Measurements from ENCODE around the gene TCF4.

TCF4 gene

GRCh38 chr18:55588111-55588869, at the start of gene TCF4:
TCF4 (minus strand) TSS chr18:55588192; CDS start chr18:55587116, 1,076 bp downstream.
- FAIRE-seq (no peak), DNase-seq (ENCODE audit: insufficient read length, low spot score) (peak; percentile 10)
- TF ChIP-seq POLR2A (IDR thresholded peaks at IDR 0.05; ENCODE audit: low read depth, low read length), result no peak; the same call in 1 of the 2 replicates

GRCh38 chr18:55637204-55637603, 49.2 kb upstream of the TCF4 start:
- no peak for TF ChIP-seq POLR2A (IDR thresholded peaks at IDR 0.05; ENCODE audit: low read depth, low read length)
- no peak for FAIRE-seq
- no peak for DNase-seq (ENCODE audit: insufficient read length, low spot score)

GRCh38 chr18:55635439-55635838, 47.4 kb upstream of the TCF4 start:
- TF ChIP-seq POLR2A (IDR thresholded peaks at IDR 0.05; ENCODE audit: low read depth, low read length), result no peak
- DNase-seq (ENCODE audit: insufficient read length, low spot score), result no peak
- FAIRE-seq, result no peak

GRCh38 chr18:55634545-55634944, 46.6 kb upstream of the TCF4 start:
- TF ChIP-seq POLR2A (IDR thresholded peaks at IDR 0.05; ENCODE audit: low read depth, low read length), result no peak
- DNase-seq (ENCODE audit: insufficient read length, low spot score) (no peak), FAIRE-seq (no peak)

- no peak for TF ChIP-seq POLR2A (IDR thresholded peaks at IDR 0.05; ENCODE audit: low read depth, low read length)
Observed at GRCh38 chr18:55633032-55633431, 45.0 kb upstream of the TCF4 start.

GRCh38 chr18:55629133-55629532, 41.1 kb upstream of the TCF4 start:
- no peak for FAIRE-seq
- DNase-seq (ENCODE audit: insufficient read length, low spot score), result no peak
- no peak for TF ChIP-seq POLR2A (IDR thresholded peaks at IDR 0.05; ENCODE audit: low read depth, low read length)

More at GRCh38 chr18:55633032-55633431, 45.0 kb upstream of the TCF4 start:
- FAIRE-seq (no peak), DNase-seq (ENCODE audit: insufficient read length, low spot score) (no peak)

- DNase-seq (ENCODE audit: insufficient read length, low spot score), result no peak
- TF ChIP-seq POLR2A (IDR thresholded peaks at IDR 0.05; ENCODE audit: low read depth, low read length), result no peak
- no peak for FAIRE-seq
Observed at GRCh38 chr18:55627007-55627406, 39.0 kb upstream of the TCF4 start.

- TF ChIP-seq POLR2A (IDR thresholded peaks at IDR 0.05; ENCODE audit: low read depth, low read length), result no peak
- DNase-seq (ENCODE audit: insufficient read length, low spot score) (no peak), FAIRE-seq (no peak)
Observed at GRCh38 chr18:55625901-55626300, 37.9 kb upstream of the TCF4 start.

GRCh38 chr18:55623626-55624025, 35.6 kb upstream of the TCF4 start:
- no peak for DNase-seq (ENCODE audit: insufficient read length, low spot score)
- FAIRE-seq, result no peak
- TF ChIP-seq POLR2A (IDR thresholded peaks at IDR 0.05; ENCODE audit: low read depth, low read length), result no peak

GRCh38 chr18:55610506-55610905, 22.5 kb upstream of the TCF4 start:
- TF ChIP-seq POLR2A (IDR thresholded peaks at IDR 0.05; ENCODE audit: low read depth, low read length), result no peak
- FAIRE-seq (no peak), DNase-seq (ENCODE audit: insufficient read length, low spot score) (no peak)

- FAIRE-seq (no peak), DNase-seq (ENCODE audit: insufficient read length, low spot score) (no peak)
- TF ChIP-seq POLR2A (IDR thresholded peaks at IDR 0.05; ENCODE audit: low read depth, low read length), result no peak
Observed at GRCh38 chr18:55609160-55609825, 21.3 kb upstream of the TCF4 start.

GRCh38 chr18:55608497-55608896, 20.5 kb upstream of the TCF4 start:
- FAIRE-seq, result no peak
- no peak for DNase-seq (ENCODE audit: insufficient read length, low spot score)
- no peak for TF ChIP-seq POLR2A (IDR thresholded peaks at IDR 0.05; ENCODE audit: low read depth, low read length)

GRCh38 chr18:55607773-55608172, 19.8 kb upstream of the TCF4 start:
- FAIRE-seq (no peak), DNase-seq (ENCODE audit: insufficient read length, low spot score) (no peak)
- TF ChIP-seq POLR2A (IDR thresholded peaks at IDR 0.05; ENCODE audit: low read depth, low read length), result no peak

GRCh38 chr18:55605733-55606338, 17.8 kb upstream of the TCF4 start:
- DNase-seq (ENCODE audit: insufficient read length, low spot score) (no peak), FAIRE-seq (no peak)
- no peak for TF ChIP-seq POLR2A (IDR thresholded peaks at IDR 0.05; ENCODE audit: low read depth, low read length)

Data from H54 (cell line).